Stomach (tissue), 9 donors: ENCODE results near the gene OR1S2. TPM values are rescaled to one million over a fixed set of nuclear protein-coding genes. Genes with fewer than 3 reads are reported as not detected.

Experiments used
- DNase-seq, 2 donors: peaks; one replicate each; pipeline versions ENCODE4 v3.0.0 to v3.0.0-alpha.2; 2013 to 2019
- H3K27ac ChIP-seq, 5 donors: fragments of 200-600 bp in 4 of 5; sonication (generic) in 4 of 5; one replicate each; pipeline ENCODE4 v1.5.1; 2013 to 2019; ENCODE audit warnings: mild to moderate bottlenecking in 1 of 5, moderate library complexity in 1 of 5
- H3K27me3 ChIP-seq, 3 donors: fragments of 200-600 bp; sonication (generic); one replicate each; pipeline ENCODE4 v1.5.1; 2017 to 2019; ENCODE audit warnings: mixed run types in 1 of 3
- H3K36me3 ChIP-seq, 4 donors: fragments of 200-600 bp; sonication (generic); 1 replicate in 3 of 4; 2 replicates in 1 of 4; pipeline ENCODE4 v1.5.1; 2016 to 2019
- H3K4me1 ChIP-seq, 4 donors: fragments of 200-600 bp; sonication (generic); one replicate each; pipeline ENCODE4 v1.5.1; 2016 to 2019
- H3K4me3 ChIP-seq, 4 donors: fragments of 200-600 bp; sonication (generic) in 3 of 4; one replicate each; pipeline ENCODE4 v1.5.1; 2016 to 2019; ENCODE audit warnings: mild to moderate bottlenecking in 1 of 4
- H3K9me3 ChIP-seq, 4 donors: fragments of 200-600 bp; sonication (generic); one replicate each; pipeline ENCODE4 v1.5.1; 2016 to 2019
- EP300 ChIP-seq: sonication (generic); formaldehyde crosslinking; IDR thresholded peaks from one replicate; pipeline ENCODE4 v1.6.1; 2017; ENCODE audit warnings: antibody characterized with exemption
- POLR2A ChIP-seq, 4 donors: fragments of 450-650 bp; IDR thresholded peaks; one replicate each; pipeline ENCODE4 v1.6.1; 2016; ENCODE audit warnings: antibody characterized with exemption in 4 of 4, control low read depth in 2 of 4, mild to moderate bottlenecking in 1 of 4, moderate library complexity in 1 of 4
- POLR2AphosphoS5 ChIP-seq, 3 donors: sonication (generic); formaldehyde crosslinking; IDR thresholded peaks; one replicate each; pipeline ENCODE4 v1.6.1; 2016; ENCODE audit warnings: antibody characterized with exemption in 3 of 3
- WGBS, 5 donors: extraction: QIAGEN DNeasy Blood & Tissue Kit in 3 of 5; methylation state at CpG; one replicate each; pipeline versions ENCODE4 v1.1.5 to v1.1.7; 2013 to 2018; 5-methylcytosine and 5-hydroxymethylcytosine counted together
- intact Hi-C: fragments of 100-400 bp; cut with DNase I; formaldehyde crosslinking; loops from one replicate; pipeline ENCODE4 v1.15.1; 2023; ENCODE audit warnings: low total_unique reads
- polyA plus RNA-seq, 3 donors: library from polyadenylated mRNA; stranded (reverse); fragments of 200-250 nt; gene quantifications; one replicate each; pipeline ENCODE4 v1.2.3, GENCODE V29; 2013
- total RNA-seq, 5 donors: library from RNA; depleted of rRNA; stranded (reverse); fragments of >200 nt; gene quantifications; one replicate each; pipeline versions ENCODE4 v1.1.0 to v1.2.3, GENCODE V29; 2014 to 2016
- TF ChIP-seq, protein P1 (sequence below), 7 experiments: fragments of 450-650 bp in 4 of 7; fragments of 200-600 bp in 3 of 7; sonication (generic) in 3 of 7; IDR thresholded peaks; one replicate each; pipeline ENCODE4 v1.5.1; 2016 to 2019; ENCODE audit warnings: antibody characterized with exemption in 7 of 7, control low read depth in 2 of 7, mild to moderate bottlenecking in 1 of 7
- donor health status: healthy with polysubstance abuse.
- donor health status: Bipolar disorder and iron deficiency.
- donor health status: healthy.

OR1S2 gene
- total and polyA plus RNA-seq, 8 donors = not detected

DNA sequence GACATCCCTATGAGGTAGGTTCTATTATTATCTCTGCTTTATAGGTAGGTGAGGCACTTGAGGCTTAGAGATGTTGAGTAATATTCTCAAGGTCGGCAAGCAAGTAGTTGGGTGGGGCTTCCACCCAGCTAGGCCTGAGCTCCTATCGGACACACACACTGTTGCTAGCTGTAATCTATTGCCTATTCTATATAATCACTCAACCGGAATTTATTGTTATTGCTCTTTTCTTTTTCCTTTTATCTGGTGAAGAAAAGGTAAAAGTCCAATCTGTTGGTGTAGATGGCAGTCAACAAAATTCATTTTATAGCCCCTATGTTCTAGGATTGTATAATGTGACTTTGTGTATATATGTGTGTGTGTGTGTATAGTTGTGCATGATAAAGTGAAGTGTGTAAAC lies 11.7 kb downstream of the OR1S2 start:
- Histone ChIP-seq H3K27me3 (no peaks in the 10 kb centered on the region), H3K4me3 (no peak overlapping the region), H3K9me3 (peaks cover 0 to 6% (median 2%) of the 10 kb centered on the region in 4 donors), H3K4me1 (no peaks in the 10 kb centered on the region), H3K36me3 (no peaks in the 10 kb centered on the region), H3K27ac (no peak overlapping the region)
- TF ChIP-seq POLR2AphosphoS5 (IDR thresholded peaks at IDR 0.05) (no peak), POLR2A (IDR thresholded peaks at IDR 0.05) (no peak), EP300 (no peak)
- TF ChIP-seq, protein P1, sequence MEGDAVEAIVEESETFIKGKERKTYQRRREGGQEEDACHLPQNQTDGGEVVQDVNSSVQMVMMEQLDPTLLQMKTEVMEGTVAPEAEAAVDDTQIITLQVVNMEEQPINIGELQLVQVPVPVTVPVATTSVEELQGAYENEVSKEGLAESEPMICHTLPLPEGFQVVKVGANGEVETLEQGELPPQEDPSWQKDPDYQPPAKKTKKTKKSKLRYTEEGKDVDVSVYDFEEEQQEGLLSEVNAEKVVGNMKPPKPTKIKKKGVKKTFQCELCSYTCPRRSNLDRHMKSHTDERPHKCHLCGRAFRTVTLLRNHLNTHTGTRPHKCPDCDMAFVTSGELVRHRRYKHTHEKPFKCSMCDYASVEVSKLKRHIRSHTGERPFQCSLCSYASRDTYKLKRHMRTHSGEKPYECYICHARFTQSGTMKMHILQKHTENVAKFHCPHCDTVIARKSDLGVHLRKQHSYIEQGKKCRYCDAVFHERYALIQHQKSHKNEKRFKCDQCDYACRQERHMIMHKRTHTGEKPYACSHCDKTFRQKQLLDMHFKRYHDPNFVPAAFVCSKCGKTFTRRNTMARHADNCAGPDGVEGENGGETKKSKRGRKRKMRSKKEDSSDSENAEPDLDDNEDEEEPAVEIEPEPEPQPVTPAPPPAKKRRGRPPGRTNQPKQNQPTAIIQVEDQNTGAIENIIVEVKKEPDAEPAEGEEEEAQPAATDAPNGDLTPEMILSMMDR (IDR thresholded peaks at IDR 0.05) = no peak
- DNase-seq = peak in 1 of 2 donors; percentile 14
- 52 to 63% (median 53%) methylated on average over 3 of the region's 3 CpGs for WGBS, 5 donors
- intact Hi-C loops = no loop called here

- 81 to 93% (median 92%) methylated on average over 2 of the region's 2 CpGs for WGBS, 5 donors
- intact Hi-C loops = no loop called here
- TF ChIP-seq, protein P1 (IDR thresholded peaks at IDR 0.05) = no peak
- TF ChIP-seq EP300 (no peak), POLR2A (IDR thresholded peaks at IDR 0.05) (no peak), POLR2AphosphoS5 (IDR thresholded peaks at IDR 0.05) (no peak)
Measured at GRCh38 chr11:58188770-58189169, 15.2 kb downstream of the OR1S2 start, which contains the start of gene OR9Q2. Gene OR9Q2, plus strand, starts transcription at chr11:58189070. Its CDS starts 1,421 bp downstream, at chr11:58190491.

DNA sequence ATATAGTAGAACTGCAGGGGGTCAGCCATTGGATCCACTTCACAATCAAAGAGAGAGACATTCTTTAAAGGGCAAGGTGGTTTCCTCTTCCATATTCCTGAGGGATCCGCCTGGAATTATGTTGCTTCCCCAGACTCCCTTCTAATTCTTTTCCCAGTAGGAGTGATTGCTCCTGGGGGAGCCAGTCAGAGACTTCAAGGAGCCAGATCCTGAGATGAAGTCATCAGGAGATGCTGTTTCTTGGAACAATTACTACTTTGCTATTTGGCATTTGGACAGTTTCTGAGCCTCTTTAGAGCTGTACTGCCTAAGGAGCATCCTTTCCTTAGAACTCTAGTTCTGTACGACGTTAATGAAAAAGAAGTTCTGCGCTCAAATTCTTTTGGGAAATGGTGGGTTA lies 17.0 kb downstream of the OR1S2 start:
- Histone ChIP-seq H3K4me1 (no peaks in the 10 kb centered on the region), H3K4me3 (no peak overlapping the region), H3K36me3 (no peaks in the 10 kb centered on the region), H3K9me3 (no peaks in the 10 kb centered on the region), H3K27me3 (no peaks in the 10 kb centered on the region), H3K27ac (no peak overlapping the region)
- DNase-seq = no peak
- intact Hi-C loops = no loop called here
- TF ChIP-seq POLR2AphosphoS5 (IDR thresholded peaks at IDR 0.05) = no peak
- no peak for TF ChIP-seq POLR2A (IDR thresholded peaks at IDR 0.05)
- TF ChIP-seq EP300 = no peak
- TF ChIP-seq, protein P1 (IDR thresholded peaks at IDR 0.05) = no peak
- 81 to 92% (median 88%) methylated on average over 4 of the region's 4 CpGs for WGBS, 5 donors

More at GRCh38 chr11:58188770-58189169, 15.2 kb downstream of the OR1S2 start, which contains the start of gene OR9Q2:
- H3K36me3 ChIP-seq = no peaks in the 10 kb centered on the region
- H3K4me1 ChIP-seq = no peaks in the 10 kb centered on the region
- H3K27me3 ChIP-seq = no peaks in the 10 kb centered on the region
- H3K4me3 ChIP-seq = no peak within 1 kb of the TSS
- no peak within 1 kb of the TSS for H3K27ac ChIP-seq
- no peaks in the 10 kb centered on the region for H3K9me3 ChIP-seq
- no peak for DNase-seq

- DNase-seq = no peak
- 57 to 78% (median 68%) methylated on average over 7 of the region's 7 CpGs for WGBS, 5 donors
- Histone ChIP-seq H3K27ac (no peak overlapping the region), H3K27me3 (no peaks in the 10 kb centered on the region), H3K36me3 (no peaks in the 10 kb centered on the region), H3K4me1 (no peaks in the 10 kb centered on the region), H3K9me3 (no peaks in the 10 kb centered on the region), H3K4me3 (no peak overlapping the region)
- no peak for TF ChIP-seq POLR2A (IDR thresholded peaks at IDR 0.05)
- TF ChIP-seq POLR2AphosphoS5 (IDR thresholded peaks at IDR 0.05) = no peak
- TF ChIP-seq, protein P1 (IDR thresholded peaks at IDR 0.05) = no peak
- no peak for TF ChIP-seq EP300
- intact Hi-C loops = no loop called here
Measured at GRCh38 chr11:58179648-58180047, 24.3 kb downstream of the OR1S2 start.
